ENCODE results near the gene CSH1.
"Not testable (repeated sequence)": the region's sequence is repeated elsewhere in the genome, so short reads cannot be mapped to it uniquely, and the experiment has no call there.

CSH1 gene

DNA sequence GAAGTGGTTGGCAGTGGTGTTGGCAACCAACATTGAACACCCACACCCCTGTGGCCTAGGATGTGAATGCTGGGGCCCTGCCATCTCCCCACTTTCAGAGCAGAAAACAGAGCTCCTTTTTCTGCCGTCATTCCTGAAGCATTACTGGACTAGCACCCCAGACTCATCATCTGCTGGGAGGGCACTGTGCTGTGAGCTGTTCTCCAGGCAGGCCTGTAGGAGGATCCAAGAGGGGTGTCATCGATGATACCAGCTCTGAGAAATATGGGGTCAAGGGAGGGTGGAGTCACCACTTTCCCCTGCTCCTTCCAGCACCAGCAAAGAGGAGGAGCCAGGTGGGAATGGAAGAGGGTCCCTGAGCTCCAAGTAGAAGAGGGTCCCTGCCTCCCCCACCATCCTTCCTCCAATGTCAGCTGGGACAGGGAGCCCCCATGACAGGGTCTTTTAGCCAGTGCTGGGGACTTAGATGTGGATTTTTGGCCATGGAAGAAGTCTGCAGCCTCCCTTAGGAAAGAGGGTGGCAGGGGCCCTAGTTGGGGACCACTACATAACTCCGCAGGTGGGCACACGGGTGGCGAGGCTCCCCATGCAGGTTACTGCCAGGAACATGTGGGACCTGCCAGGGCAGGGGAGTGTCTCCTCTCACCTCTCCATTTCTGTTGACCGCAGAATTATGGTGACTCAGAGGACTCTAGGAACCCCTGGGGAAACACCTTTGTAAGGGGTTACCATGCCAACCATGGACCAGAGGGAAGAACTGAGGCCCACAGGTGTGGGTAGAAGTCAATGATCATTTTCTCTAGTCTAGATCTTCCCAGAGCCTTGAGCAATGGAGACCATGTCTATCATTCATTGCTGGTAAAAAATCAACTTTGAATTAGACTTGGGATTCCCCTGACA lies 2.8 kb upstream of the CSH1 start:
- DNase-seq: not testable (repeated sequence)

GRCh38 chr17:63894821-63895220 lies 1.6 kb downstream of the CSH1 start:
- DNase-seq: not testable (repeated sequence)

DNA sequence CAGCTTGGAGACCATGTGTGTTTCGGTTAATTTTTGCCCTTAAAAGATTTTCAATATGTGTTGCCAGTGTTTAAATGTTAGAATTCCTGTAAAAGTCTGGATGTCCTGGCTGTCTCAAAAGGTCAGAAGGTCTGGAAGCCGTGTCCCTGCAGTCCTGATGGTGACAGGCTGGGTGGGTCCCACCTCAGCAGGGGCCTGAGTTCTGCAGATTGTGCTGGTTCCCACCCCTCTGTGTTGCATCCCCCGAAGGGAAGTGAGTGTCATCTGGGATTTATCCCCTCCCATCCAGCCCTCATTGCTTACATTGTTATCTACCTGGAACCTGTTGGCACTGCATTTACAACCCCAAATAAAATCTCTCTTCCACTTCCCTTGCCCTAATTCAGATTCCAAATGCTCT lies 2.4 kb downstream of the CSH1 start:
- DNase-seq: not testable (repeated sequence)

DNA sequence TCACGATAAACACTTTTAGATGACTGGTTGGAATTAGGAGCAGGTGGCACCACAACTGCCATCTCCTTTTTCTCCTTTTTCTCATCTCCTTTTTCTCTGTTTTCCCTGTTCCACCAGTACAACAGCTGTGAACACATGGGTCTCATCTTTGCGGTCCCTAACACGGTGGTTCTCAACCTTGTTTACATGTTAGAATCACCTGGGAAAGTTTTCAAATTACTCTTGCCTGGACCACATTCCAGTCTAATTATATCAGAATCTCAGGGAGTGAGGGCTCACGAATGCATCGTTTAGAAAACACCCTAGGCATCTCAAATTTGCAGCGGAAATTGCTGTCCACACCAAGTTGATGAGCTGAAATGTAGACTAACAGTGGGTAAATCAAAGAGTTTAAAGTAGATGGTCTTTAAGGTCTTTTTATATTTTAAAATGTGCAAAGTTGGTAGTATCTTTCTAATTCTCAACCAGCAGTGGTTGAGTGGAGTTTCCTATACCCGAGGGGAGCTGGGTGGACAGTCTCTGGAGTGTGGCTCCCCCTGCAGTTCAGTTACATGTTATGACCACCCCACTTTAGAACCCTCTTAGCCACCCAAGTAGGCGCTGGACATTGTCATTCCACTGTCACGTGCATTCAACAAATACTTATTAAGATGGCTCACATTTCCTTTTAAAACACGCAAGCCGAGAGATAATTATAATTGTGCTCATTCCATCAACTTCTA lies 3.9 kb downstream of the CSH1 start:
- not testable (repeated sequence) for DNase-seq

DNA sequence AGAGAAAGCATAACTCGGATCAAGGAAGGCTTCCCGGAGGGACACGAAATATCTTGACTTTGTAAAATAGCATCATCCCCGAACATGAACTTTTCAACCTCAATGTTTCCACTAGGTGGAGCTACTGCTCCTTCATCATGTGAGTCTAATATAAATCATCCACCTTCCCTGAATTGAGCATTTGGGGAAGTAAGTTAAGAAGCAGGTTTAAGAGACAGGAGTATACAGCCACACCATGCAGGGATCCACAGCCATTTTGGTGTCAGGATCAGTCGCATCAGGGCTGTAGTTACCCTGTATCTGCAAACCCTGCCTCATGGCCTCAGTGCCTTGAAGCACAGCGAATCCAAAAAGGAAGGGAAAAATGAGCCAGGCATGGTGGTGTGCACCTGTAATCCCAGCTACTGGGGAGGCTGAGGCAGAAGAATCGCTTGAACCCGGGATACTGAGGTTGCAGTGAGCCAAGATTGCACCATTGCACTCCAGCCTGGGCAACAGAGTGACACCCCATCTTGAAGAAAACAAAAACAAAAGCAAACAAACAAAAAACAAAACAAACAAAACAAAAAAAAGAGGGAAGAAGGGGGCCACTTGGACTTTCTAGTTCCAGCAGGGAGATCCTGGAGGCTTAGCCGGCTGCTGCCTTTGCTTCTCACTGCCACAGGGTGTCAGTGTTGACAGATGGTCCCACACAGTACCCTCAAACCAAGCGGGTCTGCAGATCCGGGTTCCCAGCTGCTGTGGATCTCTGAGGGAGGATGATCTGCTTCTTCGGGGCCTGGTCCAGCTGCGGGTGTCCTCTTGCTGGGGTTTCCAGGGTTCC lies 7.1 kb downstream of the CSH1 start:
- peak; percentile 18 for DNase-seq

GRCh38 chr17:63885119-63885518 lies 11.3 kb downstream of the CSH1 start:
- DNase-seq: not testable (repeated sequence)

- not testable (repeated sequence) for DNase-seq
These were observed 13.7 kb downstream of the CSH1 start for GRCh38 chr17:63882626-63883126.

- peak; percentile 26 for DNase-seq
These were observed 14.3 kb downstream of the CSH1 start, which contains the start of gene GH2 for GRCh38 chr17:63881935-63882601. TSS of gene GH2 (minus strand) at chr17:63881944. CDS start at chr17:63881801, 143 bp downstream.

DNA sequence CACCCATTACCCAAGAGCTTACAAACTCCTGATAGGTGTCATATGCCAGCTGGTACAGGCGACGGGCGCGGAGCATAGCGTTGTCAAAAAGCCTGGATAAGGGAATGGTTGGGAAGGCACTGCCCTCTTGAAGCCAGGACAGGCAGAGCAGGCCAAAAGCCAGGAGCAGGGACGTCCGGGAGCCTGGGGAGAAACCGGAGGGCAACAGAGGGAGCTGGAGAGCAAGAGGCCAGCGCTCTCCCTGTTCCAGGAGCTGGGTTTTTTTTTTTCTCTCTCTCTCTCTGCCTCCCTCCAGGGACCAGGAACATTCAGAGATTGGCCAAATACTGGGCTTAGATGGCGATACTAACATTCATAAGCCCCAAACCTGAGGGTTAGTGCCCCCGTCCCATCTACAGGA lies 15.0 kb downstream of the CSH1 start:
- not testable (repeated sequence) for DNase-seq

GRCh38 chr17:63880706-63881105 lies 15.7 kb downstream of the CSH1 start:
- no peak for DNase-seq

- not testable (repeated sequence) for DNase-seq
These were observed 18.0 kb downstream of the CSH1 start for GRCh38 chr17:63878413-63878812.

DNA sequence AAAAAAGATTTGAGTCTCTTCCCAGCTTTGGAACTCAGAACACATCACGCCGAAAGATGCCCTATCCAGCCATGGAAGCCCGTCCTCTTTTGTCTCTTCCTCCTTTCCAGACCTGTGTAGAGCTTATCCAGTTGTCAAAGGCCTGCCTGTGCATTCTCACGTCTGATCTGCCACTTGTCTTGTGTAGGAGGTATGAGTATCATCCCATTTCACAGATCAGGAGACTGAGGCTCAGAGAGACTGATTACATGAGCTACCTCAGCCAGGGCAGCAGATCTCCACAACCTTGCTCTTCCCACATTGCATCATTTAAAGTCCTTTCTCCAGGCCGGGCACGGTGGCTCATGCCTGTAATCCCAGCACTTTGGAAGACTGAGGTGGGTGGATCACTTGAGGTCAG lies 21.7 kb downstream of the CSH1 start:
- DNase-seq: not testable (repeated sequence)

DNA sequence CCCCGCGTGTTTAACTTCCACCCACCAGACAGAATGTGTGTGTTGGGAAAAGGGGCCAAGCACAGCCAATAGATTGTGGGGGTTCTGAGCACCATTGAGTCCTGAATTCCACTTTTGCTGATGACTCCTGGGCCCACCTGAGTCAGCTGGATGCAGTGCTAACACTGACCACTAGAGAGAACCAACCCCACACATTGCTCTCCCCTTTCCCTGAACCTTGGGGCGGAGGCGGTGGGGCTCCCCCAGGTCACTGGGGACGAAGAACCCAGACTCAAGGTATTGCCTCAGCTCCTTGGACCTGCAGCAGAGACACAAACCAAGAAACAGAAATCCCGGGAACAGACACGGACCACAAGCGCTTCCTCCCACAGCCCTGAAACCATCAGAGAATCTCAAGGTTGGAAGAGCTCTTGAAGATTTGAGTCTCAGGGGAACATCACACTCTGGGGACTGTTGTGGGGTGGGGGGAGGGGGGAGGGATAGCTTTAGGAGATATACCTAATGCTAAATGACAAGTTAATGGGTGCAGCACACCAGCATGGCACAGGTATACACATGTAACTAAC lies 22.2 kb downstream of the CSH1 start:
- not testable (repeated sequence) for DNase-seq

DNA sequence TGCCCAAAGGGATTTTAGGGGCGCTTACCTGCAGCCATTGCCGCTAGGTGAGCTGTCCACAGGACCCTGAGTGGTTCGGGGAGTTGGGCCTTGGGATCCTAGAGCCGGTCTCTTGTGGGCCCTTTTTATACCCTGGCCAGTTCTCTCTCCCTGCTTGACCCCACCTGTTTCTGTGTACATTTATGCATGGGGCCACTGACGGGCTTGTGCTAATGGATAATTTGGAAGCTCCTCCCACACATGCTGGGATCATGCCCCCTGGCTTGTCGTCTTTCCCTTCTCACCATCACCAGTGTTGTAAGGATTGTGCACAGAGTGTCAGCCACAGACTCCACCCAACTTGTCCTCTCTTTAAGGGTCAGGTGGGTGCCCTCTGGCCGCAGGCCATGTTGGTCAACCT lies 22.8 kb downstream of the CSH1 start, which contains the start of gene CSH2:
CSH2 (minus strand) TSS at position 101 of the 400 bp plus-strand sequence; CDS start at position 38, 63 bp downstream.
- not testable (repeated sequence) for DNase-seq

- DNase-seq: not testable (repeated sequence)
These were observed 24.6 kb downstream of the CSH1 start for GRCh38 chr17:63871646-63872365.

GRCh38 chr17:63870292-63870665 lies 26.1 kb downstream of the CSH1 start:
- DNase-seq: not testable (repeated sequence)

DNA sequence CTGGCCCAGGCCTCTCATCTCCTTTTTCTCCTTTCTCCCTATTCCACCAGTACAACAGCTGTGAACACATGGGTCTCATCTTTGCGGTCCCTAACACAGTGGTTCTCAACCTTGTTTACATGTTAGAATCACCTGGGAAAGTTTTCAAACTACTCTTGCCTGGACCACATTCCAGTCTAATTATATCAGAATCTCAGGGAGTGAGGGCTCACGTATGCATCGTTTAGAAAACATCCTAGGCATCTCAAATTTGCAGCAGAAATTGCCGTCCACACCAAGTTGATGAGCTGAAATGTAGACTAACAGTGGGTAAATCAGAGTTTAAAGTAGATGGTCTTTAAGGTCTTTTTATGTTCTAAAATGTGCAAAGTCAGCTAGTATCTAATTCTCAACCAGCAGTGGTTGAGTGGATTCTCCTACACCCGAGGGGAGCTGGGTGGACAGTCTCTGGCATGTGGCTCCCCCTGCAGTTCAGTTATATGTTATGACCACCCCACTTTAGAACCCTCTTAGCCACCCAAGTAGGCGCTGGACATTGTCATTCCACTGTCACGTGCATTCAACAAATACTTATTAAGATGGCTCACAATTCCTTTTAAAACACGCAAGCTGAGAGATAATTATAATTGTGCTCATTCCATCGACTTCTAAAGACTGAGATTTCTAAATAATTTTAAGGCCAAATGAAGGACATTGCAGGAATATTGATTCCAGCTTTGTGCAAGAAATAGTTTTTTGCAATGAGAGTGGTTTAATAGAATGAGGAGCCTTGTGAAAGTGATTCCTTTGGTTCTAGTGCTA lies 26.7 kb downstream of the CSH1 start:
- DNase-seq: not testable (repeated sequence)

DNA sequence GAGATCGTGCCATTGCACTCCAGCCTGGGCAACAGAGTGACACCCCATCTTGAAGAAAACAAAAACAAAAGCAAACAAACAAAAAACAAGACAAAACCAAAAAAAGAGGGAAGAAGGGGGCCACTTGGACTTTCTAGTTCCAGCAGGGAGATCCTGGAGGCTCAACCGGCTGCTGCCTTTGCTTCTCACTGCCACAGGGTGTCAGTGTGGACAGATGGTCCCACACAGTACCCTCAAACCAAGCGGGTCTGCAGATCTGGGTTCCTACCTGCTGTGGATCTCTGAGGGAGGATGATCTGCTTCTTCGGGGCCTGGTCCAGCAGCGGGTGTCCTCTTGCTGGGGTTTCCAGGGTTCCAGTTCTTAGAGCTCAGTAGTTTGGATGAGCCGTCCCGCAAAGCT lies 29.7 kb downstream of the CSH1 start:
- not testable (repeated sequence) for DNase-seq

DNA sequence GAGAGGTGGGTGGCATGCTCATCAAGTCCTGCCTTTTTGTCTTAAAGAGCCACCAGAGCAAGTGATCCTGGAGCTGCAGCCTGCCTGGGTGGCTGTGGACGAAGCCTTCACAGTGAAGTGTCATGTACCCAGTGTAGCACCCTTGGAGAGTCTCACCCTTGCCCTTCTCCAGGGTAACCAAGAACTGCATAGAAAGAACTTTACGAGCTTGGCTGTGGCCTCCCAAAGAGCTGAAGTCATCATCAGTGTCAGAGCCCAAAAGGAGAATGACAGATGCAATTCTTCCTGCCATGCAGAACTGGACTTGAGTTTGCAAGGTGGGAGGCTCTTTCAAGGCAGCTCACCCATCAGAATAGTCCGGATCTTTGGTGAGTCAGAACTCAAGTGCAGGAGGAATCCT lies 37.1 kb downstream of the CSH1 start:
- no peak for DNase-seq

DNA sequence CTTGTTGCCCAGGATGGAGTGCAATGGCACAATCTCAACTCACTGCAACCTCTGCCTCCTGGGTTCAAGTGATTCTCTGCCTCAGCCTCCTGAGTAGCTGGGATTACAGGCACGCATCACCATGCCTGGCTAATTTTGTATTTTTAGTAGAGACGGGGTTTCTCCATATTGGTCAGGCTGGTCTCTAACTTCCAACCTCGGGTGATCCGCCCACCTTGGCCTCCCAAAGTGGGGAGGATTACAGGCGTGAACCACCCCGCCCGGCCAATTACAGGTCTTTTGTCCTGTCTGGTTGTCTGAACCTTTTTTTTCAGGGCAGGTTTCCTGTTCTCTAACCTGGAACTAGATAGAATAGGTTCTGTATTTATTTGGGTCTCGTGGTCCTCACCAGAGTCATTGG lies 39.9 kb downstream of the CSH1 start:
- DNase-seq: not testable (repeated sequence)

Measured in NCI-H774 (cell line).